Measurements from ENCODE around the gene NOTCH1.

GRCh38 chr9:136549010-136549980 lies 3.4 kb upstream of the NOTCH1 start:
- TF ChIP-seq CTCF (conservative IDR thresholded peaks at IDR 0.05; ENCODE audit: low read depth, low read length) (no peak), EZH2 (IDR thresholded peaks at IDR 0.05; ENCODE audit: borderline replicate concordance, low read depth, low read length, poor library complexity, severe bottlenecking) (no peak)

Data from A673 (cell line).